Activated CD4-positive, alpha-beta T cell treated with anti-CD3 and anti-CD28 coated beads, Interleukin-2, amount 10 ng/mL, durations not matched to agents 24 days and 14 days (primary cell): ENCODE results near the gene TTI1. TPM values are rescaled to one million over a fixed set of nuclear protein-coding genes. Genes with fewer than 3 reads are reported as not detected.

Experiments used
- DNase-seq: peaks from one replicate; pipeline ENCODE4 v3.0.0; 2022
- H3K27ac Mint-ChIP-seq: one replicate; pipeline ENCODE4 v1.8.0; 2022; ENCODE audit warnings: mild to moderate bottlenecking, mixed read lengths
- H3K27me3 Mint-ChIP-seq: one replicate; pipeline ENCODE4 v1.8.0; 2022; ENCODE audit warnings: mixed read lengths
- H3K36me3 Mint-ChIP-seq: one replicate; pipeline ENCODE4 v1.8.0; 2022; ENCODE audit warnings: low read depth, mild to moderate bottlenecking, mixed read lengths
- H3K4me1 Mint-ChIP-seq: one replicate; pipeline ENCODE4 v1.8.0; 2021; ENCODE audit warnings: mixed read lengths
- H3K4me3 Mint-ChIP-seq: one replicate; pipeline ENCODE4 v1.8.0; 2022; ENCODE audit warnings: mild to moderate bottlenecking, moderate library complexity, mixed read lengths
- H3K9me3 Mint-ChIP-seq: one replicate; pipeline ENCODE4 v1.8.0; 2021; ENCODE audit warnings: mixed read lengths
- intact Hi-C: fragments of 100-400 bp; cut with micrococcal nuclease; formaldehyde crosslinking; loops from one replicate; pipeline ENCODE4 v1.15.1; 2023
- total RNA-seq: library from RNA; stranded (reverse); gene quantifications from 2 replicates; pipeline ENCODE4 v1.2.3, GENCODE V29; 2022

TTI1 gene
- total RNA-seq, 1 donor from 2014 or later, result 48.8 TPM

DNA sequence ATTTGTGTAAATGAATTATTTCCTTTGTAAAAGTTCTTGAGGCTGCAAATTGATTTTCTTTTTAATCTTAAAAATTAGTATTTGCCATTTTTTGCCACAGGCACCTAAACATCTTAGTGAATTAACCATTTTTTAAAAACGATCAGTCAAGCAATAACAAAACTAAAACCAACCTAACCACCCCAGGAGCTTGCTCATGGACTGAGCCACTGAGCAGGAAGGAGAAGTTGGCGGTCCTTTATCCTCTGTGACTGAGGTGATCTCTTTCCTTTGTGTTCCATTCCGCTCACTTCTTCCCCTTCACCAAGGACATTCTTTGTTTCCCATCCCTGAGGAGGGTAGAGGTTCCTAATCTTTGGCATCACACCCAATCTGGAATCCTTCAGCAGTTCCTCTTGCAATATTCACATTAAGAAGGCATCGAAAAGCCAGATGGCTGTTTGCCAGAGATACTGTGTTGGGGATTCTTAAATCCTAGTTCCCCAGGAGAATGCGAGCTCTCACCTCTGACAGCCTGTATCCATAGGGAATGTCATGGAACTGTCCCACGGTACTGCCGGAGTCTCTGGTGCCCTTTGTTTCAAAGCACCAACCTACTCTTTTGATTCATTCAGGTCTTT is 30.8 kb upstream of the TTI1 start:
- H3K27me3 Mint-ChIP-seq, result no peaks in the 10 kb centered on the region
- H3K27ac Mint-ChIP-seq, result no peak overlapping the region
- no peak for DNase-seq
- H3K4me3 Mint-ChIP-seq, result no peak overlapping the region
- no peaks in the 10 kb centered on the region for H3K9me3 Mint-ChIP-seq
- peaks cover 51% of the 10 kb centered on the region for H3K36me3 Mint-ChIP-seq
- H3K4me1 Mint-ChIP-seq, result peaks cover 3% of the 10 kb centered on the region
- intact Hi-C loops, result no loop called here

DNA sequence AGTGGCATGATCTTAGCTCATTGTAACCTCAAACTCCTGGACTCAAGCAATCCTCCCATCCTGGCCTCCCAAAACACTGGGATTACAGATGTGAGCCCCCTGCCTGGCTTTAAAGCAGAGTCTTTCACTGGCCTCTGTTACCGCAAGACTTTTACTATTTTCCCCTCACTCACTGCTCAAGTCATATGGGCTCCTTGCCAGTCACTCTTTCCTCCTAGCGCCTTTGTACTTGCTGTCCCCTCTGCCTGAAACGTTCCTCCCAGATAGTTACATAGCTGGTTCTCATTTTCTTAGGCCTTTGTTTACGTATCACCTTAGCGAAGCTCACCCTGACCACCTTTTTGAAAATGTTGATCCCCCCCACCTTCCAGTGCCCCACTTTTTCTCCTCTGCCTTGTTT is 29.6 kb upstream of the TTI1 start:
- Mint-ChIP-seq H3K27ac (no peak overlapping the region), H3K4me1 (peaks cover 3% of the 10 kb centered on the region), H3K27me3 (no peaks in the 10 kb centered on the region), H3K9me3 (no peaks in the 10 kb centered on the region), H3K36me3 (peaks cover 44% of the 10 kb centered on the region), H3K4me3 (no peak overlapping the region)
- intact Hi-C loops, result no loop called here
- no peak for DNase-seq

DNA sequence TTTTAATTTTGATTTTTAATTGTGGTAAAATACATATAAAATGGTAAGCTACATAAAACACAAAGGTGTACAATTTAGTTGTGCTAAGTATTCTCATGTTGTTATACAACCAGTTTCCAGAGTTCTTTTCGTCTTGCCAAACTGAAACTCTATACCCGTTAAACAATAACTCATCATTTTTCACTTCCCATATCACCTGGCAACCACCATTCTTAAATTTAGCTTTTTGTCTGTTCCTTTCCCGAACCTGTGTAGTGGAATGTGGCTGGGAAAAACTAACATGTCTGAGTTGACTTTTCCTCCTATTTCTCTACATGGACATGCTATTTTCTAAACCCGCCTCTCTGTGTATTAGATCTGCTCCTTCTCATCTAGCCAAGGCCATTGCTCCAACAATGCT is 27.9 kb upstream of the TTI1 start:
- intact Hi-C loops, result no loop called here
- no peak for DNase-seq
- Mint-ChIP-seq H3K4me1 (peaks cover 11% of the 10 kb centered on the region), H3K9me3 (no peaks in the 10 kb centered on the region), H3K27ac (no peak overlapping the region), H3K27me3 (no peaks in the 10 kb centered on the region), H3K4me3 (no peak overlapping the region), H3K36me3 (peaks cover 35% of the 10 kb centered on the region)

DNA sequence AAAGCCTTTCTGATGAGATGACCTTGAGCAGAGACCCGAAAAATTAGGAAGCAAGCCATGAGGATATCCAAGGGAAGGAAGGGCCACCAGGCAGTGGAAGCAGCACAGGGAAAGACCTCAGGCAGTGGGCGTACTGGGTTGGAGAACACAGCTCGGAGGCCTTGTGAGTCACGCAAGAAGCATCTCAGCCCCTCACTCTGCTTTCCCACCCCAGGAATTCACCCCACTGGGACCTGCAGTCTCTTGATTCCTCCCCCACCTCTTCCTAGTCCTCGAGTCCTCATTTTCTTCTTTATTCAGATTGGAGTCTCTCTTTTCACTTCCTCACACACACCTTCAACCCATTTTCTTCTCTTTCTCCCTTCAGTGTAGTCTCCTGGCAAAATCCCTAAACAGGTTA is 27.3 kb upstream of the TTI1 start:
- no peaks in the 10 kb centered on the region for H3K27me3 Mint-ChIP-seq
- peaks cover 32% of the 10 kb centered on the region for H3K36me3 Mint-ChIP-seq
- no peak for DNase-seq
- no peak overlapping the region for H3K27ac Mint-ChIP-seq
- peaks cover 11% of the 10 kb centered on the region for H3K4me1 Mint-ChIP-seq
- intact Hi-C loops, result no loop called here
- H3K4me3 Mint-ChIP-seq, result no peak overlapping the region
- no peaks in the 10 kb centered on the region for H3K9me3 Mint-ChIP-seq

DNA sequence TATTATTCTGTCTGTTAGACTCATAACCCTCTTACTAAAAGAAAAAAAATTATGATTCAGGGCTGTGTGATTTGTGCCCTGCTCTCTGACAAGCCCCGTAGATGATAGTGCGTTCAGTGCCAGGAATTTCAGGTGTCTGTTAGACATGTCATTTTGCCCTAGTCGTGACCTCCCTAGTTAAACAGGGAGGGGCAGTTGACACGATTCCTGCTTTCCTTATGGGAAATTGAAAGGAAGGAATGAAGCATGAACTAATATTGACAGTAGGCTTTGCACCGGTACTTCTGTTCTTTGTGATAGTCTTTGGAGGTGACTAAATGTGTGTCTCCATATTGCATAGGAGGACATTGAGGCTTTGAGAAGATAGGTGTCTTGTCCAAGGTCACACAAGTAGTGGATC is 26.6 kb upstream of the TTI1 start:
- Mint-ChIP-seq H3K36me3 (peaks cover 32% of the 10 kb centered on the region), H3K27me3 (no peaks in the 10 kb centered on the region)
- intact Hi-C loops, result no loop called here

DNA sequence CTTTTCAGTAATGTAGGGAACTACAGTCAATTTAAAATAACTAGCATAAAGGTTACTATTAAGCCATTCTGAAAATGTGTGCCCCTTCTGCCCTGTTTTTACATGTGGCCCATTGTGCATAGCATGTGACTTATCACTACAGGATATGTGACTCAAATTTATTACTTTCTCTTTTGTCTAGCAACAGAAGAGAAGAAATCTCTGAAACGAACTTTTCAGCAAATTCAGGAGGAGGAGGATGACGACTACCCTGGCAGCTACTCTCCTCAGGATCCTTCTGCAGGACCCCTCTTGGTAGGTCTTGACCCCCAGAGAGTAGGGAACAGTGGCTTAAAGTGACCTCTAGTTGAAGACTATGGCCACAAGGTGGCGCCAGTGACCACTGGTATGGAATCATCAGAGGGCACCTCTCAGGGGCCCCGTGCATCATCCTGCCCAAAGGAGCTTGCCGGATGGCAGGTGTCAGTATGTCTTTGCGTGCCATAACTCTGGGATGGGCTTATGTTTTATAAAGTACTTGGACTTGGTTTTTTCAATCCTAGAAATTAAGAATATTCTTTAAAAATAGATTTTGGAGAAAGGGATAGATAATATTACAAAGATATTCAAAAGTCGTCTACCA is 24.2 kb upstream of the TTI1 start:
- peak overlapping the region; percentile 22 for H3K4me3 Mint-ChIP-seq
- H3K27ac Mint-ChIP-seq, result peak overlapping the region; percentile 80
- H3K9me3 Mint-ChIP-seq, result no peaks in the 10 kb centered on the region
- peak; percentile 92 for DNase-seq
- intact Hi-C loops, result loop anchor here (1.0 kb wide), 2 partner anchors 108 to 164 kb away; partner anchors contain the start of gene TGM2
- peaks cover 35% of the 10 kb centered on the region for H3K36me3 Mint-ChIP-seq
- H3K27me3 Mint-ChIP-seq, result no peaks in the 10 kb centered on the region
- H3K4me1 Mint-ChIP-seq, result peaks cover 19% of the 10 kb centered on the region

More for the DNA sequence above, 26.6 kb upstream of the TTI1 start:
- DNase-seq, result no peak
- H3K27ac Mint-ChIP-seq, result no peak overlapping the region
- H3K4me1 Mint-ChIP-seq, result peaks cover 14% of the 10 kb centered on the region
- no peak overlapping the region for H3K4me3 Mint-ChIP-seq
- H3K9me3 Mint-ChIP-seq, result no peaks in the 10 kb centered on the region

DNA sequence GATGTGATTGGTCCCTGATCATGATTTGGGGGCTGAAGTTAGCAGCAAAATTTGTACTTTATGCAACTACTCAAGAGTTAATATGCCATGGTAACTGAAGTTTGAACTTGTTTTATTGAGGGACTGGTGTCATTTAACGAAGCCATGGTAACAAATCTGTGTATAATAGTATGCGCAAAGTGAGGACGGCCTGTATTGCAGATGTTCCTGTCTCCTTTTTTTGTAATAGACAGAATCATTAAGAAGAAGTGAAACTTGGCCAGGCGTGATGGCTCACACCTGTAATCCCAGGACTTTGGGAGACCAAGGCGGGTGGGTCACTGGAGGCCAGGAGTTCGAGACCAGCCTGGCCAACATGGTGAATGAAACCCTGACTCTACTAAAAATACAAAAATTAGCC is 22.6 kb upstream of the TTI1 start:
- peak overlapping the region; percentile 2 for H3K27ac Mint-ChIP-seq
- H3K36me3 Mint-ChIP-seq, result peaks cover 43% of the 10 kb centered on the region
- intact Hi-C loops, result no loop called here

DNA sequence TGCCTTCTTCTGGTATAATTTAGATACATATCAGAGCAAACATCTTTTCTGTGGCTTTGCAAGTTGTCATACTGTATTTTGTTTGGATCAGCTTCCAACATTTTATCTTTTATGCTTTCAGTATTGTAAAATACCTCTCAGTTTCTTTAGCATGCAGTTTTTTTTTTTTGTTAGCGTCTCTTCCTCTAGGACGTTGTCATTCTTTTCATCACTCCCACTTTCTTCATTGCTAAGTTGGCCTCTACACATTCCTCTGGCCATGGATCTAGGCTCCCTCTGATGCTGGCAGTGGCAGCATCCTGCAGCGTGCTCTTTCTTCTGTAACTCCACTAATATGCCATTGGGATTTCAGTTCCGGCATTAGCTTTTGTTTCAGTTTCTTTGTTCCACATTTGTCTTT is 22.0 kb upstream of the TTI1 start:
- peak overlapping the region; percentile 65 for H3K27ac Mint-ChIP-seq
- peaks cover 23% of the 10 kb centered on the region for H3K4me1 Mint-ChIP-seq
- H3K9me3 Mint-ChIP-seq, result no peaks in the 10 kb centered on the region
- no peaks in the 10 kb centered on the region for H3K27me3 Mint-ChIP-seq
- no peak overlapping the region for H3K4me3 Mint-ChIP-seq
- intact Hi-C loops, result no loop called here
- no peak for DNase-seq
- H3K36me3 Mint-ChIP-seq, result peaks cover 41% of the 10 kb centered on the region

More for the DNA sequence above, 22.6 kb upstream of the TTI1 start:
- no peak for DNase-seq
- Mint-ChIP-seq H3K4me1 (peaks cover 22% of the 10 kb centered on the region), H3K4me3 (no peak overlapping the region), H3K27me3 (no peaks in the 10 kb centered on the region), H3K9me3 (no peaks in the 10 kb centered on the region)

DNA sequence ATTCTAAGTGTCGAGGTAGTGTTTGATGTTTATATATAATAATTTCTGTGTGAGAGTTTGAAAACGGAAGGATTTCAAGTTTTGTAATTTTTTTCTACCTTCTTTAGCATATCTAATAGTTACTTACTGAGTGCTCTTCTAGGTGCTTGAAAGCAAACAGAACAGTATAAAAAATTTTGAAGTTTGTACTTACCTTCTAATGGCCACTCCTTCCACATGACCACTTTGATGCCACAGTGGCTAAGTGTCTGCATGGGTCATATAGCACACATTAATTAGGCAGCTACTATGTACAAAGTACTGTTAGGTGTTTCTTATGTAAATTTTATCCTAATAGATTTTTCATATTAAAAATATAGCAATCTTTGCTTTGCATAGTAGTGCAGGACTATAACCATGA is 21.4 kb upstream of the TTI1 start:
- Mint-ChIP-seq H3K4me1 (peaks cover 29% of the 10 kb centered on the region), H3K4me3 (no peak overlapping the region), H3K9me3 (no peaks in the 10 kb centered on the region), H3K27ac (no peak overlapping the region), H3K36me3 (peaks cover 41% of the 10 kb centered on the region), H3K27me3 (no peaks in the 10 kb centered on the region)
- intact Hi-C loops, result no loop called here
- DNase-seq, result no peak

DNA sequence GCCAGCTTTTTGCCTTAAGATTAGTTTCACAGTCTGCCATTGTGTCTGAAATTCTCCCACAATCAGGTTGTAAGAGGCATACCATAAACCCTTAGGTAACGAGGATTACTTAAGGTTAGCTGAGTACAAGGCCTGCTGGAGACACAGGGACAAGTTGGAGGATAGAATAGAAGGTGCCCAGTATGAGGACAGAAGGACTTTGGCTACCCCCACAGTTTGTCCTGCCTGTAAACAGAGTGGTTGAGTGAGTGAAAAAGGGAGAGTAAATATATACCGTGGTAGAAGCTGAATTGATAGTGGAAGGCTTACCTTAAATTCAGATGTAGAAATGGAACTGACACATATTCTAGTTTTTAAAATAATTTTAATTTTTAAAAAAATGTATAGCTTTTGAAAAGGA is 19.6 kb upstream of the TTI1 start:
- Mint-ChIP-seq H3K36me3 (peaks cover 41% of the 10 kb centered on the region), H3K4me1 (peaks cover 31% of the 10 kb centered on the region), H3K4me3 (no peak overlapping the region), H3K27me3 (no peaks in the 10 kb centered on the region), H3K9me3 (no peaks in the 10 kb centered on the region), H3K27ac (peak overlapping the region; percentile 39)
- intact Hi-C loops, result no loop called here
- DNase-seq, result no peak

DNA sequence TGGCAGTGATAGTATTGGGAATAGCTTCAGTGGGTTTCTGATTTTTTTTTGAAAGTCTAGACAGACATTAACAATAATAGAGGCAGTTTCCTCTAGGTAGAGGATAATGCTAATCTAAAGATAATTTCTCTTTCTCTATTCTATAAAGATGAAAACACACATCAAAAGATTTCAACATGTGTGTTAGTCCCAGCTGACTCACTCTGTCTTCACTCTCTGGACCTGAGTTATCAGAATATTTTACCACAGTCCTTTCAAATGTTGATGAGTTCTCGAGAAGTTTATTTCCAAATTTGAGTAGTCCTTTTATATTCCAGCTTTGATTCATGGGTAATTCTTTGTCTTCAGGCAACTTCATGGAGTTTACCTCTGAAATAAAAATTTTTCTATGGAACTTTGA is 17.4 kb upstream of the TTI1 start:
- H3K36me3 Mint-ChIP-seq, result peaks cover 42% of the 10 kb centered on the region
- peaks cover 35% of the 10 kb centered on the region for H3K4me1 Mint-ChIP-seq
- H3K27me3 Mint-ChIP-seq, result no peaks in the 10 kb centered on the region
- no peak for DNase-seq
- H3K4me3 Mint-ChIP-seq, result no peak overlapping the region
- H3K9me3 Mint-ChIP-seq, result no peaks in the 10 kb centered on the region
- H3K27ac Mint-ChIP-seq, result peak overlapping the region; percentile 13
- intact Hi-C loops, result no loop called here

DNA sequence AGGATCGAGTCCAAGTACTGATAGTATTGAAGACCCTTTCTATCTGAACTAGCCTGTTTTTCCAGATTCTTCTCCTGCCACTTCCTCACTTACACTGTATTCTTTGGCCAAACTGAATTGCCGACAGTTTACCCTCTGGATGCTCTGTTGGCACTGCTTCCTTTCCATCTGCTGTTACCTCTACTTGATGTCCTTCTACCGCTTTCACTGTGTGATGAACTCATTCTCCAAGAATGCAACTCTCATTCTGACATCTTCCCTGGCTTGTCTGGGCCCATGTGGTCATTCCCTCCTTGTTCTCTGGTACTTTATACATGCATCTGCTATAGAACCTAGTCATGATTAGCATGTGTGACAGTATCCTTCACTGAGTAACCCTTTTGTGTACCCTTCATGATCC is 16.5 kb upstream of the TTI1 start:
- no peak for DNase-seq
- peaks cover 32% of the 10 kb centered on the region for H3K4me1 Mint-ChIP-seq
- H3K36me3 Mint-ChIP-seq, result peaks cover 41% of the 10 kb centered on the region
- H3K4me3 Mint-ChIP-seq, result no peak overlapping the region
- H3K27ac Mint-ChIP-seq, result peak overlapping the region; percentile 55
- intact Hi-C loops, result no loop called here
- H3K9me3 Mint-ChIP-seq, result no peaks in the 10 kb centered on the region
- no peaks in the 10 kb centered on the region for H3K27me3 Mint-ChIP-seq

DNA sequence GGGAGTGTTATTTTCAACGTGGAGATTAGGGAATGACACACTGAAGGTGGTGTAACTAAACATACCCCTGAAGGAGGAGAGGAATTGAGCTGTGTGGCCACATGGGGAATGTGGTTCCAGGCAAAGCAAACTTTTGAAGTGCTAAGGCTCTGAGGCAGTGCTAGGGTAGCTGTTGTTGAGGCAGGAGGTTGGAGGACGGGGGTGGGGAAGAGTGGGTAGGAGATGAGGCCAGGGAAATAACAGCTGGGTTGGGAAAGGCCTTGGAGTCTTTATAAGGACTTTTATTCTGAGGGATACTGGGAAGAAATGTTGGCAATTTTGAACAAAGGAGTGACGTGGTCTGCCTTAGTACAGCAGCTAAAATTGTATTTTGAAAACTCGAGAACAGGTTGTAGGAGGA is 13.3 kb upstream of the TTI1 start:
- H3K36me3 Mint-ChIP-seq, result peaks cover 56% of the 10 kb centered on the region
- no peak overlapping the region for H3K4me3 Mint-ChIP-seq
- DNase-seq, result no peak
- H3K27ac Mint-ChIP-seq, result peak overlapping the region; percentile 82
- no peaks in the 10 kb centered on the region for H3K27me3 Mint-ChIP-seq
- intact Hi-C loops, result no loop called here
- H3K9me3 Mint-ChIP-seq, result no peaks in the 10 kb centered on the region
- H3K4me1 Mint-ChIP-seq, result peaks cover 41% of the 10 kb centered on the region

DNA sequence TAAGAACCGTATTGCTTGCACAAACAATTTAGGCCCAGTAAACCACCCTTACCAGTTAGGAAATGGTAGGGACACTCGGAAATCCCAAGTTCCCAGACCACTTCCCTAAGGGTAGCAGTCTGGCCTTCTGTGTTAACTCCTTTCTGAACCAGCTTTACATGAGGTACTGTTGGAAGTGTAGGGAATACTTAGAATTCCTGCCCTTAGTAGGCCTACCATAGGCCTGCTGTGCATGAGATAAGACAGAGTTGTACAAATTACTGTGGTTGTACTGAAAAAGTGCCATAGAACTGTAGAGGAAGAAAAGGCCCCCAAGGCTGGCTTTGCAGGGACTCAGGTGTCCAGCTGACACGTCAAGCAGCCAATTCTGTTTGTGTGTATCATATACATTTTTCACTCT is 11.4 kb upstream of the TTI1 start:
- H3K4me1 Mint-ChIP-seq, result peaks cover 29% of the 10 kb centered on the region
- peaks cover 52% of the 10 kb centered on the region for H3K36me3 Mint-ChIP-seq
- intact Hi-C loops, result no loop called here
- H3K27ac Mint-ChIP-seq, result no peak overlapping the region
- no peaks in the 10 kb centered on the region for H3K27me3 Mint-ChIP-seq
- no peaks in the 10 kb centered on the region for H3K9me3 Mint-ChIP-seq
- no peak for DNase-seq
- no peak overlapping the region for H3K4me3 Mint-ChIP-seq
